Measurements from ENCODE around the gene OR7G2.
"Not testable (repeated sequence)": the region's sequence is repeated elsewhere in the genome, so short reads cannot be mapped to it uniquely, and the experiment has no call there.

The OR7G2 gene

DNA sequence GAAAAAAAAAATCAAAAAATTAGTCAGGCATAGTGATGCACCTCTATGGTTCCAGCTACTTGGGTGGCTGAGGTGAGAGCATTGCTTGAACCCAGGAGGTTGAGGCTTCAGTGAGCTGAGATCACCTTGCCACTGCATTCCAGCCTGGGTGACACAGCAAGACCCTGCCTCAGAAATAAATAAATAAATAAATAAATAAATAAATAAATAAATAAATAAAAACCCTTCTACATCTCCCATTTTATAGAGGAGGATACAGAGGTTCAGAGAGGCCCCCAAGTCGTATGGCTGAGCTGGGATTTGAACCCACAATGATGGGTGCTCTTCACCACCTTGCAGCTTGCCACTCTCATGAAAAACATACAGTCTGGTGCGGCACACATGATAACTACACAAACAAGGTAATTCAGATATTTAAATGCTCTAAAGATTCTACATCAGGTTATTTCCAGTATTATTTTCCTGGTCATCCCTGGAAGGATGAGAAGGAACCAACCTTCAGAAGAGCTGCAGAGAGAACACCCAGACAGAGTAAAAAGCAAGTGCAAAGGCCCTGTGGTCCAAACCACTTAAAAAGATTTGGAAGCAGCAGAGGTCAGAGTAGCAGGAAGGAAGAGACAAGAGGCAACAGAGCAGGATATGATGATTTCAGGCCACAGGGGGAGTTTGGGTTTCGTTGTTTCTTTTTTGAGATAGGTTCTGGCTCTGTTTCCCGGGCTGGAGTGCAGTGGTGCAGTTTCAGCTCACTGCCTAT is 49.6 kb downstream of the OR7G2 start:
- TF ChIP-seq, protein P1, sequence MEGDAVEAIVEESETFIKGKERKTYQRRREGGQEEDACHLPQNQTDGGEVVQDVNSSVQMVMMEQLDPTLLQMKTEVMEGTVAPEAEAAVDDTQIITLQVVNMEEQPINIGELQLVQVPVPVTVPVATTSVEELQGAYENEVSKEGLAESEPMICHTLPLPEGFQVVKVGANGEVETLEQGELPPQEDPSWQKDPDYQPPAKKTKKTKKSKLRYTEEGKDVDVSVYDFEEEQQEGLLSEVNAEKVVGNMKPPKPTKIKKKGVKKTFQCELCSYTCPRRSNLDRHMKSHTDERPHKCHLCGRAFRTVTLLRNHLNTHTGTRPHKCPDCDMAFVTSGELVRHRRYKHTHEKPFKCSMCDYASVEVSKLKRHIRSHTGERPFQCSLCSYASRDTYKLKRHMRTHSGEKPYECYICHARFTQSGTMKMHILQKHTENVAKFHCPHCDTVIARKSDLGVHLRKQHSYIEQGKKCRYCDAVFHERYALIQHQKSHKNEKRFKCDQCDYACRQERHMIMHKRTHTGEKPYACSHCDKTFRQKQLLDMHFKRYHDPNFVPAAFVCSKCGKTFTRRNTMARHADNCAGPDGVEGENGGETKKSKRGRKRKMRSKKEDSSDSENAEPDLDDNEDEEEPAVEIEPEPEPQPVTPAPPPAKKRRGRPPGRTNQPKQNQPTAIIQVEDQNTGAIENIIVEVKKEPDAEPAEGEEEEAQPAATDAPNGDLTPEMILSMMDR (IDR thresholded peaks at IDR 0.05; ENCODE audit: low read depth, low read length): no peak
- Histone ChIP-seq H3K9me3 (no peaks in the 10 kb centered on the region), H3K4me3 (ENCODE audit: low read depth, low read length) (no peak overlapping the region), H3K36me3 (no peaks in the 10 kb centered on the region), H3K27me3 (no peaks in the 10 kb centered on the region), H3K4me1 (no peaks in the 10 kb centered on the region)
- DNase-seq: no peak

GRCh38 chr19:9056131-9056530 is 51.1 kb downstream of the OR7G2 start:
- H3K4me3 ChIP-seq (ENCODE audit: low read depth, low read length); H3K9me3 ChIP-seq; H3K4me1 ChIP-seq; H3K27me3 ChIP-seq; DNase-seq; H3K36me3 ChIP-seq: not testable (repeated sequence)

- Histone ChIP-seq H3K36me3 (no peaks in the 10 kb centered on the region), H3K9me3 (no peaks in the 10 kb centered on the region), H3K4me1 (no peaks in the 10 kb centered on the region), H3K4me3 (ENCODE audit: low read depth, low read length) (no peak overlapping the region), H3K27me3 (no peaks in the 10 kb centered on the region)
- DNase-seq: no peak
- TF ChIP-seq, protein P1 (IDR thresholded peaks at IDR 0.05; ENCODE audit: low read depth, low read length): no peak
These were observed 52.5 kb downstream of the OR7G2 start for GRCh38 chr19:9054765-9055164.

- H3K27me3 ChIP-seq: no peaks in the 10 kb centered on the region
- TF ChIP-seq, protein P1 (IDR thresholded peaks at IDR 0.05; ENCODE audit: low read depth, low read length): no peak
- H3K36me3 ChIP-seq: no peaks in the 10 kb centered on the region
- H3K4me3 ChIP-seq (ENCODE audit: low read depth, low read length): no peak overlapping the region
- no peak for DNase-seq
- no peaks in the 10 kb centered on the region for H3K9me3 ChIP-seq
- no peaks in the 10 kb centered on the region for H3K4me1 ChIP-seq
These were observed 53.1 kb downstream of the OR7G2 start for GRCh38 chr19:9054207-9054606.

DNA sequence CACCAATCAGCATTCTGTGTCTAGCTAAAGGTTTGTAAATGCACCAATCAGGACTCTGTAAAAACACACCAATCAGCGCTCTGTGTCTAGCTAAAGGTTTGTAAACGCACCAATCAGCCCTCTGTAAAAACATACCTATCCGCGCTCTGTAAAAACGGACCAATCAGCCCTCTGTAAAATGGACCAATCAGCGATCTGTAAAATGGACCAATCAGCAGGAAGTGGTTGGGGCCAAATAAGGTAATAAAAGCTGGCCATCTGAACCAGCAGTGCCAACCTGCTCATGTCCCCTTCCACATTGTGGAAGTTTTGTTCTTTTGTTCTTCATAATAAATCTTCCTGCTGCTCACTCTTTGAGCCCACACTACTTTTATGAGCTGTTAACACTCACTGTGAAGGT is 53.6 kb downstream of the OR7G2 start:
- not testable (repeated sequence) for H3K4me1 ChIP-seq; H3K27me3 ChIP-seq; H3K9me3 ChIP-seq; H3K4me3 ChIP-seq (ENCODE audit: low read depth, low read length); H3K36me3 ChIP-seq; DNase-seq

DNA sequence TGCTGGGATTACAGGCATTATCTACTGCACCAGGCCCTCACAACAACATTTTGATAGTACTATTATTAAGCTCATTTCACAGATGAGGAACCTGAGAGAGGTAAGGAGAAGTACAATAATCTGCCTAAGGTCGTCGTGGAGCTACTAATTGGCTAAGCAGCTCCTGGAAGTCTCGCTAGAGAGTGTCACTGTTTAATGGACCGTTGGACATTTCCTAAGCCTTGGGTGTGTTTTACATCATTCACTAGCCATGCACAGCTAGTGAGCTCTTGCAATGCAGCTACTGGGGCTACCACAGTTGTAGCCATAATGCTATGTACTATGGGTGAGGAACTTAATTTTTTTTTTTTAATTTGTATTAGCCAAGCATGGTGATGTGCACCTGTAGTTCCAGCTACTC is 54.4 kb downstream of the OR7G2 start:
- no peaks in the 10 kb centered on the region for H3K27me3 ChIP-seq
- TF ChIP-seq, protein P1 (IDR thresholded peaks at IDR 0.05; ENCODE audit: low read depth, low read length): no peak
- H3K9me3 ChIP-seq: no peaks in the 10 kb centered on the region
- H3K4me3 ChIP-seq (ENCODE audit: low read depth, low read length): no peak overlapping the region
- no peaks in the 10 kb centered on the region for H3K4me1 ChIP-seq
- DNase-seq: no peak
- H3K36me3 ChIP-seq: no peaks in the 10 kb centered on the region
